Measurements from ENCODE around the gene EIF2AK3. TPM values are rescaled to one million over a fixed set of nuclear protein-coding genes. Genes with fewer than 3 reads are reported as not detected.
A peak's percentile ranks its signal among the peaks of the same experiment; 100 is the strongest.

EIF2AK3 gene
- total RNA-seq, 6 donors from 2014 or later: 15.5 to 43.7 (median 23.0) TPM

GRCh38 chr2:88621432-88621831 is 5.8 kb downstream of the EIF2AK3 start:
- WGBS, 2 donors: 87 to 88% methylated on average over 3 of the region's 3 CpGs

DNA sequence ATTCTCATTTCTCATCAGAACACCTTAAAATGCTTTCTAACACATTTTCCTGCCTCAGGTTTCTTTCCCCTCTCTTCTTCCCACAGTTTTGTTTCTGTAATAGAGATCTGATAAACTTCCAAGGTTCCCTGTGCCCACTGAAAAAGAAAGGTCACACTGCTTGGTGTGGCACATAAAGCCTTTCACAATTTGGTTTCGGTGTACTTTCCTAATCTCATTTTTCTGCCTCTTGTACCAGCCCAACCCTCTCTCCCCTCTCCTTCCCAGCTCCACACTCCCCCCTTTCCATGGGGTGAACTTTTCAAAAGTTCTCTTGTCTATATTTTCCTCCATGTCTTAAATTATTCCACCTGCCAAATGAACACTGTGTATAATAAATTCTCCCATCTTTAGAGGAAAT is 7.2 kb downstream of the EIF2AK3 start:
- peak in 1 of 2 donors; percentile 37 for ATAC-seq (ENCODE audit: low FRiP score in 2 of 2)
- H3K9me3 ChIP-seq: no peaks in the 10 kb centered on the region
- 68% methylated on average over 1 of the region's 1 CpG for WGBS, 2 donors
- no peaks in the 10 kb centered on the region for H3K27me3 ChIP-seq
- DNase-seq: no peak
- H3K4me1 ChIP-seq: peaks cover 11 to 20% (median 12%) of the 10 kb centered on the region in 4 donors
- no peak overlapping the region for H3K4me3 ChIP-seq
- TF ChIP-seq POLR2A (IDR thresholded peaks at IDR 0.05) (no peak), POLR2AphosphoS5 (IDR thresholded peaks at IDR 0.05) (no peak), EP300 (IDR thresholded peaks at IDR 0.05) (no peak)
- TF ChIP-seq, protein P1, sequence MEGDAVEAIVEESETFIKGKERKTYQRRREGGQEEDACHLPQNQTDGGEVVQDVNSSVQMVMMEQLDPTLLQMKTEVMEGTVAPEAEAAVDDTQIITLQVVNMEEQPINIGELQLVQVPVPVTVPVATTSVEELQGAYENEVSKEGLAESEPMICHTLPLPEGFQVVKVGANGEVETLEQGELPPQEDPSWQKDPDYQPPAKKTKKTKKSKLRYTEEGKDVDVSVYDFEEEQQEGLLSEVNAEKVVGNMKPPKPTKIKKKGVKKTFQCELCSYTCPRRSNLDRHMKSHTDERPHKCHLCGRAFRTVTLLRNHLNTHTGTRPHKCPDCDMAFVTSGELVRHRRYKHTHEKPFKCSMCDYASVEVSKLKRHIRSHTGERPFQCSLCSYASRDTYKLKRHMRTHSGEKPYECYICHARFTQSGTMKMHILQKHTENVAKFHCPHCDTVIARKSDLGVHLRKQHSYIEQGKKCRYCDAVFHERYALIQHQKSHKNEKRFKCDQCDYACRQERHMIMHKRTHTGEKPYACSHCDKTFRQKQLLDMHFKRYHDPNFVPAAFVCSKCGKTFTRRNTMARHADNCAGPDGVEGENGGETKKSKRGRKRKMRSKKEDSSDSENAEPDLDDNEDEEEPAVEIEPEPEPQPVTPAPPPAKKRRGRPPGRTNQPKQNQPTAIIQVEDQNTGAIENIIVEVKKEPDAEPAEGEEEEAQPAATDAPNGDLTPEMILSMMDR (IDR thresholded peaks at IDR 0.05): no peak
- H3K27ac ChIP-seq: no peak overlapping the region
- no peaks in the 10 kb centered on the region for H3K36me3 ChIP-seq

More at GRCh38 chr2:88621432-88621831, 5.8 kb downstream of the EIF2AK3 start:
- ATAC-seq (ENCODE audit: low FRiP score in 2 of 2) (no peak), DNase-seq (no peak)
- no peak overlapping the region for H3K27ac ChIP-seq
- TF ChIP-seq EP300 (IDR thresholded peaks at IDR 0.05) (no peak), POLR2AphosphoS5 (IDR thresholded peaks at IDR 0.05) (no peak), POLR2A (IDR thresholded peaks at IDR 0.05) (no peak)
- TF ChIP-seq, protein P1 (IDR thresholded peaks at IDR 0.05): no peak
- no peaks in the 10 kb centered on the region for H3K27me3 ChIP-seq
- H3K36me3 ChIP-seq: no peaks in the 10 kb centered on the region
- peaks cover 23 to 25% (median 24%) of the 10 kb centered on the region in 4 donors for H3K4me1 ChIP-seq
- H3K9me3 ChIP-seq: no peaks in the 10 kb centered on the region
- H3K4me3 ChIP-seq: no peak overlapping the region

GRCh38 chr2:88615822-88616221 is 11.4 kb downstream of the EIF2AK3 start:
- Histone ChIP-seq H3K4me1 (peaks cover 0 to 10% (median 2%) of the 10 kb centered on the region in 4 donors), H3K9me3 (no peaks in the 10 kb centered on the region), H3K27ac (no peak overlapping the region), H3K36me3 (peaks cover 0 to 5% (median 0%) of the 10 kb centered on the region in 4 donors), H3K4me3 (no peak overlapping the region), H3K27me3 (no peaks in the 10 kb centered on the region)
- ATAC-seq (ENCODE audit: low FRiP score in 2 of 2) (no peak), DNase-seq (no peak)
- WGBS, 2 donors: 97 to 99% methylated on average over 3 of the region's 3 CpGs
- no peak for TF ChIP-seq POLR2AphosphoS5 (IDR thresholded peaks at IDR 0.05)
- TF ChIP-seq, protein P1 (IDR thresholded peaks at IDR 0.05): no peak
- no peak for TF ChIP-seq EP300 (IDR thresholded peaks at IDR 0.05)
- TF ChIP-seq POLR2A (IDR thresholded peaks at IDR 0.05): no peak

- no peak overlapping the region for H3K27ac ChIP-seq
- H3K36me3 ChIP-seq: peaks cover 0 to 5% (median 0%) of the 10 kb centered on the region in 4 donors
- WGBS, 2 donors: 83 to 92% methylated on average over 3 of the region's 3 CpGs
- DNase-seq: no peak
- peaks cover 0 to 5% (median 2%) of the 10 kb centered on the region in 4 donors for H3K4me1 ChIP-seq
- no peak overlapping the region for H3K4me3 ChIP-seq
- no peaks in the 10 kb centered on the region for H3K27me3 ChIP-seq
- TF ChIP-seq POLR2A (IDR thresholded peaks at IDR 0.05) (no peak), POLR2AphosphoS5 (IDR thresholded peaks at IDR 0.05) (no peak), EP300 (IDR thresholded peaks at IDR 0.05) (no peak)
- TF ChIP-seq, protein P1 (IDR thresholded peaks at IDR 0.05): no peak
- ATAC-seq (ENCODE audit: low FRiP score in 2 of 2): no peak
- H3K9me3 ChIP-seq: no peaks in the 10 kb centered on the region
Observed at GRCh38 chr2:88614497-88615157, 12.6 kb downstream of the EIF2AK3 start.

DNA sequence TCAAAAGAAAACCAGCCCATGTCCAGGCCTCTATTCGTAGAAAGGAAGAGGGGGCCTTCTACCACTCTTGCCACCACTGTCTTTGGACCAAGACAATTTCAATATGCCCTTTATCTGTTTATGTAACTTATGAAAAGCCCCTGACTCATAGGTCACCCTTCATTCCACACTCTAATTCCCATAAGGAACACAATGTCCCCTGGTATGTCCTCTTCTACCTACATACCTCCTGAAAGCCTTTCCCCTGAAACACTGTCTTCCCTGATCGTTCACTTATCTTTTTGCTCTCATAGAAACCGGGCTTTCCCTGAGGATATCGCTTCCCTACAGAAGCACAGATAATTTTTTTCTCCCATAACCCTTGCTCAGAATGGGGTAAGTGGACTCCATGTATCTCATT is 13.3 kb downstream of the EIF2AK3 start:
- TF ChIP-seq, protein P1 (IDR thresholded peaks at IDR 0.05): no peak
- no peak for DNase-seq
- WGBS, 2 donors: 90 to 95% methylated on average over 4 of the region's 4 CpGs
- Histone ChIP-seq H3K9me3 (no peaks in the 10 kb centered on the region), H3K4me3 (no peak overlapping the region), H3K27me3 (no peaks in the 10 kb centered on the region), H3K4me1 (peaks cover 0 to 5% (median 2%) of the 10 kb centered on the region in 4 donors), H3K27ac (no peak overlapping the region), H3K36me3 (peaks cover 0 to 5% (median 0%) of the 10 kb centered on the region in 4 donors)
- no peak for ATAC-seq (ENCODE audit: low FRiP score in 2 of 2)

All from upper lobe of left lung (tissue), 6 donors.